ENCODE measurements around the gene UBXN11. TPM values are rescaled to one million over a fixed set of nuclear protein-coding genes. Genes with fewer than 3 reads are reported as not detected.

Gene UBXN11
- total RNA-seq, 4 donors from 2014 or later: 10.4 to 29.9 (median 16.7) TPM

DNA sequence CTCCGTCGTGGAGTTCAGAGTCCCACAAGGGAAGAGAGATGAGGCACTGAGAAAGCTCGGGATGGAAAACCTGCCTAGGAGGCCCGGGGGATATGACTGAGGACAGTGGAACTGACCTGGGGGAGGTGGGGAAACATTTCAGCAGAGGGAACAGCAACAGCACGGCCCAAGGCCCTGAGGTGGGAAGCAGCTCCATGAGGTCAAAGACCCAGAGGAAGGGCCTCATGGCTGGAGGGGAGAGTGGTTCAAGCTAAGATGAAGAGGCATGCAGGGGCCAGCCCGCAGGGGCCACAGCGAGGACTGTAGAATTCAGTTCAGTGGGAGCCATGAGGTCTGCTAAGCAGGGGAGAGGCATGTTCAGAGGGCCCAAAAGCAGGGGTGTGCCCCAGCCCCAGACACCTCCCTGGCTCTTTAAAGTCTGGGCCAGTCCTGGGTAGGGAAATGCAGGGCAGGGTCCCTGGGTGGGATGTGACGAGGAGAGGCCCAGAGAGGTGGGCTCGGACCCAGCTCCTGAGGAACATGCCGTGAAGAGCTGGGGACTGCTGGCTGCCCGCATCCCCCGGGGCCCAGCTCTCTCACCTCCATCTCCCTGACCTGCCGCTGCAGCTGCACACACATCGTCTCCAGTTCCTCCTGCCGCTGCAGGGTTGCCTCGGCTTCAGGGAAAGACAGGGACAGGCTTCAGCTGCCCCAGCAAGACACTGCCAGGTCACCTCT is 9.9 kb downstream of the UBXN11 start:
- TF ChIP-seq, protein P1, sequence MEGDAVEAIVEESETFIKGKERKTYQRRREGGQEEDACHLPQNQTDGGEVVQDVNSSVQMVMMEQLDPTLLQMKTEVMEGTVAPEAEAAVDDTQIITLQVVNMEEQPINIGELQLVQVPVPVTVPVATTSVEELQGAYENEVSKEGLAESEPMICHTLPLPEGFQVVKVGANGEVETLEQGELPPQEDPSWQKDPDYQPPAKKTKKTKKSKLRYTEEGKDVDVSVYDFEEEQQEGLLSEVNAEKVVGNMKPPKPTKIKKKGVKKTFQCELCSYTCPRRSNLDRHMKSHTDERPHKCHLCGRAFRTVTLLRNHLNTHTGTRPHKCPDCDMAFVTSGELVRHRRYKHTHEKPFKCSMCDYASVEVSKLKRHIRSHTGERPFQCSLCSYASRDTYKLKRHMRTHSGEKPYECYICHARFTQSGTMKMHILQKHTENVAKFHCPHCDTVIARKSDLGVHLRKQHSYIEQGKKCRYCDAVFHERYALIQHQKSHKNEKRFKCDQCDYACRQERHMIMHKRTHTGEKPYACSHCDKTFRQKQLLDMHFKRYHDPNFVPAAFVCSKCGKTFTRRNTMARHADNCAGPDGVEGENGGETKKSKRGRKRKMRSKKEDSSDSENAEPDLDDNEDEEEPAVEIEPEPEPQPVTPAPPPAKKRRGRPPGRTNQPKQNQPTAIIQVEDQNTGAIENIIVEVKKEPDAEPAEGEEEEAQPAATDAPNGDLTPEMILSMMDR (IDR thresholded peaks at IDR 0.05; ENCODE audit: low read depth): no peak

DNA sequence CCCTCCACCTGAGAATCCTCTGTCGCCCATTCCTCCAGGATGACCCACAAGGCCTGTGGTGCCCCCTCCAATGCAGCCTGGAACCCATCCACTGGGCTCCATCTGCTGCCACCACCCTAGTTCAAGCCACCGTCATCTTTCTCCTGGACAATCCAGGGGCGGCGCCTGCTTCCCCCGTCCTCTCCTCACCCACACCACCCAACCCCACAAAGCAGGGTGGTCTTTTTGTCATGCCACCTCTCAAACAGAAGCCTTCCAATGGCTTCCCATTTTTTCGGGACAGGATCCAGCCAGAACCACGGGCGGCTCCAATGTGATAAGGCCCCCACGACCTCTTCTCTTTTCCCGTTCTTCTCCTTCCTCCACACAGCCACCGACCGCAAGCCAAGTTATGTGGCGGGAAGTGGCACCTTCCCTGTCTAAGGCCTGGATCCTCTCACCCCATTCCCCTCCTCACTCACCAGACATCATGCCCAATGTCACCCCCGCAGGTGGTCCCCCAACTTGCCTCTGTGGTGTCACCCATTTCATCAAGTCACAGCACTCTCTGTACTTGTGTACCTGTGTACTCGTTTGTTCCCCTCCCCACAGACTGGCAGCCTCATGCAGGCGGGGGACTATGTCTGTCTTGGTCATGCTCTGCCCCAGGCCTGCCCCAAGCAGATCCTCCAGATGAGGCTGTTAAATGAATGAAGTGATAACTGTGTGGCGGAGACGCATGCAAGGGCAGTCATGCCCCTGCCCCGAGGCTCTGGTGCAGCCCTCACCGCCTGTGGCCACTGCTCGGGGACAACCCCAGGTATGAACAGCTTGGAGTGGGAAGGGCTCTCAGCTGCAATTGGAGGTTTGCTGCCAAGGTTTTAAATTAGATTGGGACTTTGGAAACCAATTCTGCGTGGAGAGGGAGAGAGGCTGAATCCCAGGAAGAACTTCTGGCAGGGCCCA is 11.0 kb downstream of the UBXN11 start:
- TF ChIP-seq, protein P1 (IDR thresholded peaks at IDR 0.05; ENCODE audit: low read depth): no peak

DNA sequence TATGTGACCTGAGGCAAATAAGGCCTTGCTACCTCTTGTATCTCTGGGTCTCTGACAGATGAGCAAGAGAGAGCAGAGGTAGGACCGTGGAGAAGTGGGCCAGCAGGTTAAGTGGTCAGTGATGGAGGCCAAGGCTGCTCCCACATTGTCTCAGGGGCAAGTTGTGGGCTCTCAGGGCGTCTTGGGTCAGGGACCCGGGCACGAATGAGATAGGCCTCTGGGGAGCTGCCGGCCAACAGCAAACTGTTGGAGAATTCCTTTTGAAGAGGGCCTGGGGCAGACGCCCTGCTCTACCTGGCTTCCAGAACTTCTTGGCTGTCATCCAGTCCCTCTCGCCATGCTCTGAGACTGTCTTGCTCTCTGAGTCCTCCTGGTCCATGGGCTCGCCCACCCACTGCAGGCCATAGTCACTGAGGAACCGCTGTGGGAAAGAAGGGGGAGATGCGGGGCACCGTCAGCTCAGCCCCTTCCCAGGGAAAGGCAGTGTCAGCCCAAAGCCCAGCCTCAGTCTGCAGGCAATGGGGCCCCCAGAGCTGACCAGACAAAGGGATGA is 12.4 kb downstream of the UBXN11 start:
- TF ChIP-seq, protein P1 (IDR thresholded peaks at IDR 0.05; ENCODE audit: low read depth): no peak

DNA sequence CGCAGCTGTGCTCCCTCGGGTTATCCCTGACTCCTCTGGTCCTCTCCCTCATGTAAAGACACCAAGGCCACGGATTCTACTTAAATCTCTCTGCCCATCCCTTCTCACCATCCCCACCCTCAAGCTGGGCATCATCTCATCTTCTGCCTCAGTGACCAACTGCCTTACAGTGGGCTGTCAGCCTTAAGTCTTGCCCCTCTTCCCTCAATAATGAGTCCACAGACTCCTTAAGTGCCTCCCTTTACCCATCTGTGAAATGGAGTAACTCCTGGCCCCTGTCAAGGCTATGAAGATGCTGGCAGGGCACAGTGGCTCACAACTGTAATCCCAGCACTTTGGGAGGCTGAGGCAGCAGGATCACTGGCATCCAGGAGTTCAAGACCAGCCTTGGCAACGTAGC is 14.5 kb downstream of the UBXN11 start:
- TF ChIP-seq, protein P1 (IDR thresholded peaks at IDR 0.05; ENCODE audit: low read depth): no peak

DNA sequence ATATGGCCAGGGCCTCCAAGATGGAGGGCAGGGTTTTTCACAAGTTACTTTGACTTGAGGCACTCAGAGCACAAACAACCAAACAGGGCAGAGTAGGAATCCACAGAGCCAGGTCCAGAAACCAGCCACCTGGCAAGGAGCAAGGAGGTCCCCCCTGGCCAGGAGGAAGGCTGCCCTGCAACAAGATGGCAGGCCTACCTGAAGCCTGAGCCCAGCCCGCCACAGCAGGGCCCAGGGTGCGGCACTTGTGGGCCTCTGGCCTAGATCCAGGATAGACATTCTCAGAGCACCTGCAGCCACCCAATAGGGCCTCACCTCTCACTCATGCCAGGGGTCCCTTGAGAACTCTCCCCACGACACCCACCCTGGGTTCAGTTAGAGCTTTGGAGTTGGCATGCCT is 15.0 kb downstream of the UBXN11 start:
- TF ChIP-seq, protein P1 (IDR thresholded peaks at IDR 0.05; ENCODE audit: low read depth): no peak

DNA sequence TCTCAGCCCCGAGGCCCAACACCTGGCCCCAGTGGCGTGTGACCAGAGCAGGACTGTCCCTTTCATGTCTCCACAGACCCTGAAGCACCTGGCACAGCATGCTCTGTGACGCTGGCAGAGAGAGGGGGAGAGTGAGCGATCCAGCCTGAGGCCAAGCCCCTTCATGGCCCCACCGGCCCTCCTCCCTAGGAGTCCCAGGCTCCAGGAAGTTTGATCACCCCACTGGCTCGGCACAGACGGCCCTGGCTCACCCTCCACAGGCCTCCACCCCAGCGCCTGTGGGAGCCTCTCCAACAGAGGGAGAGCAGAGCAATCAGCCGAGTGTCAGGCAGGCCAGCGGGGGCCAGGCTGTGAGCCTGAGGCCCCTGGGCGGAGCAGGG is 15.6 kb downstream of the UBXN11 start:
- TF ChIP-seq, protein P1 (IDR thresholded peaks at IDR 0.05; ENCODE audit: low read depth): no peak

Measured in subcutaneous adipose tissue (tissue), 4 donors.